IMR-90 (cell line): ENCODE results near the gene ELF5. TPM values are rescaled to one million over a fixed set of nuclear protein-coding genes. Genes with fewer than 3 reads are reported as not detected.

Experiments used
- ATAC-seq: fragments of 200-7000 bp; cut with Tn5 transposase; 2 replicates; pipeline ENCODE4 v1.9.1; 2020; ENCODE audit warnings: low read depth, mild to moderate bottlenecking, moderate library complexity
- BruUV-seq: library from RNA; stranded (reverse); fragments of 400-500 nt; replicated peaks from 2 replicates; lab custom pipeline; 2021; lab: Mats Ljungman, UMichigan
- CTCF ChIA-PET: fragments of 300-600 bp; formaldehyde crosslinking; extraction: SDS; loops from one replicate; lab custom pipeline; 2021; ENCODE audit warnings: antibody characterized with exemption; lab: Yijun Ruan, JAX
- POLR2A ChIA-PET: fragments of 300-600 bp; sonication (Branson Sonifier 250); formaldehyde crosslinking; loops from one replicate; lab custom pipeline; 2022; ENCODE audit warnings: antibody characterized with exemption; ENCODE audit not compliant: unreplicated experiment; lab: Charles Lee
- DNase-seq: peaks from one replicate; pipeline ENCODE4 v3.0.0; 2013
- H2AFZ ChIP-seq: replicated peaks from 2 replicates; pipeline ENCODE3; 2013; ENCODE audit warnings: low read length, mild to moderate bottlenecking; ENCODE audit not compliant: poor library complexity
- H2AK5ac ChIP-seq: 2 replicates; pipeline ENCODE4 v1.6.1; 2013; ENCODE audit warnings: low read depth, low read length, inconsistent platforms
- H2AK9ac ChIP-seq: replicated peaks from 2 replicates; pipeline ENCODE3; 2013; ENCODE audit warnings: mild to moderate bottlenecking, low read depth, low read length, moderate library complexity; ENCODE audit not compliant: poor library complexity
- H2BK120ac ChIP-seq: 2 replicates; pipeline ENCODE4 v1.6.1; 2013; ENCODE audit warnings: low read depth, low read length, inconsistent platforms
- H2BK15ac ChIP-seq: 3 replicates; pipeline ENCODE4 v1.6.1; 2013; ENCODE audit warnings: low read depth, low read length, inconsistent platforms
- H2BK20ac ChIP-seq: 2 replicates; pipeline ENCODE4 v1.6.1; 2013; ENCODE audit warnings: low read depth, mild to moderate bottlenecking, inconsistent platforms, low read length, moderate library complexity
- H2BK5ac ChIP-seq: 2 replicates; pipeline ENCODE4 v1.6.1; 2013; ENCODE audit warnings: mild to moderate bottlenecking, low read depth, low read length, inconsistent platforms; ENCODE audit not compliant: poor library complexity, severe bottlenecking
- H3K14ac ChIP-seq: replicated peaks from 2 replicates; pipeline ENCODE4 v1.6.1; 2013; ENCODE audit warnings: low read depth, low read length, inconsistent platforms
- H3K18ac ChIP-seq: 2 replicates; pipeline ENCODE4 v1.6.1; 2013; ENCODE audit warnings: low read depth, low read length, control low read depth
- H3K23ac ChIP-seq: 2 replicates; pipeline ENCODE4 v1.6.1; 2013; ENCODE audit warnings: low read depth, low read length, inconsistent platforms
- H3K27ac ChIP-seq: 2 replicates; pipeline ENCODE4 v1.5.1; 2013; ENCODE audit warnings: mild to moderate bottlenecking, control low read depth, low read length; ENCODE audit not compliant: insufficient read depth
- H3K27me3 ChIP-seq: 2 replicates; pipeline ENCODE4 v1.6.1; 2013; ENCODE audit warnings: low read length; ENCODE audit not compliant: control insufficient read depth, insufficient read depth
- H3K36me3 ChIP-seq: 2 replicates; pipeline ENCODE4 v1.6.1; 2013; ENCODE audit warnings: low read length, mixed read lengths; ENCODE audit not compliant: control insufficient read depth, insufficient read depth
- H3K4ac ChIP-seq: 2 replicates; pipeline ENCODE4 v1.6.1; 2013; ENCODE audit warnings: low read depth, low read length, inconsistent platforms
- H3K4me1 ChIP-seq: 2 replicates; pipeline ENCODE4 v1.6.1; 2013; ENCODE audit warnings: low read length, mixed read lengths; ENCODE audit not compliant: control insufficient read depth, insufficient read depth
- H3K4me2 ChIP-seq: 2 replicates; pipeline ENCODE4 v1.6.1; 2013; ENCODE audit warnings: low read depth, mild to moderate bottlenecking, control low read depth, low read length, moderate library complexity
- H3K4me3 ChIP-seq: 2 replicates; pipeline ENCODE4 v1.5.1; 2013; ENCODE audit warnings: low read depth, mild to moderate bottlenecking, control low read depth, low read length, moderate library complexity; ENCODE audit not compliant: insufficient read depth
- H3K56ac ChIP-seq: 2 replicates; pipeline ENCODE4 v1.6.1; 2013; ENCODE audit warnings: low read length, inconsistent platforms; ENCODE audit not compliant: insufficient read depth; ENCODE audit errors: extremely low read depth
- H3K79me1 ChIP-seq, 2 experiments: 2 replicates each; pipeline ENCODE4 v1.6.1; 2013; ENCODE audit warnings: low read length in 2 of 2, inconsistent platforms in 1 of 2, low read depth in 1 of 2
- H3K9ac ChIP-seq: 2 replicates; pipeline ENCODE4 v1.6.1; 2013; ENCODE audit warnings: low read depth, low read length, control low read depth
- H3K9me1 ChIP-seq: 2 replicates; pipeline ENCODE4 v1.6.1; 2013; ENCODE audit warnings: low read length, inconsistent platforms; ENCODE audit not compliant: insufficient read depth
- H3K9me3 ChIP-seq: 2 replicates; pipeline ENCODE4 v1.6.1; 2013; ENCODE audit warnings: low read length; ENCODE audit not compliant: control insufficient read depth, insufficient read depth
- H4K20me1 ChIP-seq: 2 replicates; pipeline ENCODE4 v1.6.1; 2013; ENCODE audit warnings: low read length, inconsistent platforms; ENCODE audit not compliant: insufficient read depth
- H4K5ac ChIP-seq: 2 replicates; pipeline ENCODE4 v1.6.1; 2013; ENCODE audit warnings: mild to moderate bottlenecking, low read depth, low read length, control low read depth
- H4K8ac ChIP-seq, 2 experiments: 2 replicates each; pipeline ENCODE4 v1.6.1; 2013; ENCODE audit warnings: low read depth in 2 of 2, low read length in 2 of 2, control low read depth in 1 of 2, inconsistent platforms in 1 of 2
- H4K91ac ChIP-seq: 2 replicates; pipeline ENCODE4 v1.6.1; 2013; ENCODE audit warnings: low read depth, low read length, inconsistent platforms; ENCODE audit not compliant: insufficient read depth
- CTCF ChIP-seq: conservative IDR thresholded peaks from 2 replicates; pipeline ENCODE4 v1.5.1; 2012; ENCODE audit warnings: mild to moderate bottlenecking, low read depth, low read length, improper control_type of control experiment
- dilution Hi-C: fragments of 300-500 bp; cut with HindIII; formaldehyde crosslinking; loops from one replicate; pipeline ENCODE4 v1.14.3; 2018; ENCODE audit warnings: low sequenced_read_pairs; ENCODE audit not compliant: unreplicated experiment
- in situ Hi-C: fragments of 300-500 bp; cut with MboI; formaldehyde crosslinking; loops from 3 replicates; pipeline ENCODE4 v1.14.3; 2019; ENCODE audit warnings: low sequenced_read_pairs, inconsistent platforms, mixed read lengths
- intact Hi-C: fragments of 100-400 bp; cut with micrococcal nuclease; formaldehyde crosslinking; loops from 2 replicates; pipeline ENCODE4 v1.10.0; 2022
- polyA plus RNA-seq, 3 experiments: library from polyadenylated mRNA; depleted of rRNA; stranded (reverse); fragments of >200 nt; gene quantifications; 2 replicates each; pipeline ENCODE4 v1.2.3, GENCODE V29; 2012; ENCODE audit warnings: low replicate concordance in 1 of 3
- total RNA-seq: library from RNA; depleted of rRNA; stranded (reverse); fragments of >200 nt; gene quantifications from 2 replicates; pipeline ENCODE4 v1.2.3, GENCODE V29; 2012

The ELF5 gene
- total and polyA plus RNA-seq, 2 of the 4 experiments (the other 2 are of a cell fraction): not detected

GRCh38 chr11:34447044-34447443 is 66.5 kb downstream of the ELF5 start:
- no peak overlapping the region for H3K18ac ChIP-seq
- no peak overlapping the region for H2BK20ac ChIP-seq
- intact Hi-C loops (no loop called here), in situ Hi-C loops (no loop called here), dilution Hi-C loops (no loop called here)
- H3K79me1 ChIP-seq: peaks cover 13 to 56% of the 10 kb centered on the region in 2 experiments
- no peak overlapping the region for H3K4me2 ChIP-seq
- no peak overlapping the region for H4K8ac ChIP-seq
- ATAC-seq (no peak), DNase-seq (no peak)
- H3K27me3 ChIP-seq: no peaks in the 10 kb centered on the region
- H3K9me1 ChIP-seq: peaks cover 12% of the 10 kb centered on the region; the same call in 1 of the 2 replicates
- ChIA-PET CTCF (interaction anchor here (0.6 kb wide), 1 partner anchor 10 kb away, joined by 4 read pairs; no protein-coding TSS in a partner anchor), POLR2A (no interaction called here)
- H2AK5ac ChIP-seq: no peak overlapping the region
- H3K36me3 ChIP-seq: peaks cover 10% of the 10 kb centered on the region
- H3K4ac ChIP-seq: no peak overlapping the region
- no TSS peak for BruUV-seq
- H4K5ac ChIP-seq: no peak overlapping the region
- peaks cover 3% of the 10 kb centered on the region; the same call in 1 of the 2 replicates for H4K20me1 ChIP-seq
- H3K56ac ChIP-seq: no peak overlapping the region
- H2AK9ac ChIP-seq: no peak overlapping the region
- H3K4me1 ChIP-seq: no peaks in the 10 kb centered on the region
- H3K23ac ChIP-seq: no peak overlapping the region
- H2AFZ ChIP-seq: no peak overlapping the region
- no peak overlapping the region for H3K4me3 ChIP-seq
- H2BK120ac ChIP-seq: no peak overlapping the region
- H4K91ac ChIP-seq: no peak overlapping the region
- H3K9me3 ChIP-seq: no peaks in the 10 kb centered on the region
- no peak overlapping the region for H2BK5ac ChIP-seq
- no peak overlapping the region for H3K27ac ChIP-seq
- H2BK15ac ChIP-seq: no peak overlapping the region
- H3K9ac ChIP-seq: no peak overlapping the region
- no peak for TF ChIP-seq CTCF
- H3K14ac ChIP-seq: no peak overlapping the region
